ENCODE measurements around the gene GPR4.

GPR4 gene

GRCh38 chr19:45601524-45602374 lies at the start of gene GPR4:
Gene GPR4, minus strand, starts transcription at chr19:45602212. Its CDS starts 10,346 bp downstream, at chr19:45591866.
- H4K20me1 ChIP-seq: peaks cover 0 to 8% (median 0%) of the 10 kb centered on the region in 11 experiments; a peak in 6 of 22 replicates
- peak within 1 kb of the TSS in 5 of 11 experiments; percentile 8 to 95 (median 23); a peak in 8 of 22 replicates for H3K4me2 ChIP-seq
- no peak within 1 kb of the TSS for H3K9ac ChIP-seq
- no peaks in the 10 kb centered on the region for H3K36me3 ChIP-seq
- no peak for TF ChIP-seq Cebpa-rat (IDR thresholded peaks at IDR 0.05)
- H3K27me3 ChIP-seq: peaks cover 45 to 82% (median 79%) of the 10 kb centered on the region in 11 experiments
- no peak within 1 kb of the TSS for H3K4me3 ChIP-seq
- peaks cover 35 to 52% (median 46%) of the 10 kb centered on the region in 10 experiments for H3K4me1 ChIP-seq
- H3K9me3 ChIP-seq (replicated peaks in 1 of 11): no peaks in the 10 kb centered on the region
- H3K27ac ChIP-seq: no peak within 1 kb of the TSS

DNA sequence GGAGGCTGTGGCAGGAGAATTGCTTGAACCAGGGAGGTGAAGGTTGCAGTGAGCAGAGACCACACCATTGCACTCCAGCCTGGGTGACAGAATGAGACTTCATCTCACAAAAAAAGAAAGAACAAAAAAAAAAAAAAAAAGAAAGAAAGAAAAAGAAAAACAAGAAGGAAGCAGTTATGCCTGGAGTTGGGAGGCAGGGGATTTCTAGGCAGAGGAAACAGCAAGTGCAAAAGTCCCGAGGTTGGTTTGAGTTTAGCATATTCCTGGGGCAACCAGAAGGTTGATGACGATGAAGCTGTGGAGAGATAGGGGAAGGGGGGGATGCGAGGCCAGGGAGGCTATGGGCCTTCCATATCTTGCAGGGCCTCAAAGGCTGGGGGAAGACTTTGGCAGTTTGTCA lies 48.7 kb upstream of the GPR4 start:
- no peak overlapping the region for H3K4me3 ChIP-seq
- H3K27me3 ChIP-seq: peaks cover 3 to 10% (median 8%) of the 10 kb centered on the region in 11 experiments; a peak in 14 of 22 replicates
- no peak overlapping the region for H3K27ac ChIP-seq
- TF ChIP-seq Cebpa-rat (IDR thresholded peaks at IDR 0.05): no peak
- H3K9ac ChIP-seq: no peak overlapping the region
- no peaks in the 10 kb centered on the region for H4K20me1 ChIP-seq
- H3K4me2 ChIP-seq: no peak overlapping the region
- no peaks in the 10 kb centered on the region for H3K36me3 ChIP-seq
- H3K4me1 ChIP-seq: peaks cover 0 to 12% (median 7%) of the 10 kb centered on the region in 10 experiments; a peak in 13 of 20 replicates
- H3K9me3 ChIP-seq (replicated peaks in 1 of 11): no peaks in the 10 kb centered on the region

GRCh38 chr19:45646345-45646698 lies 44.3 kb upstream of the GPR4 start:
- Histone ChIP-seq H3K27ac (no peak overlapping the region; a peak in 1 of 22 replicates), H3K4me1 (peaks cover 16 to 40% (median 34%) of the 10 kb centered on the region in 10 experiments; a peak in 19 of 20 replicates), H4K20me1 (peaks cover 0 to 12% (median 0%) of the 10 kb centered on the region in 11 experiments; a peak in 3 of 22 replicates), H3K4me3 (peak overlapping the region; percentile 39 to 65 (median 56); a peak in 19 of 20 replicates), H3K9ac (peak overlapping the region in 7 of 11 experiments; percentile 3 to 52 (median 37); a peak in 11 of 22 replicates), H3K4me2 (peak overlapping the region; percentile 36 to 73 (median 57)), H3K36me3 (no peaks in the 10 kb centered on the region), H3K9me3 (replicated peaks in 1 of 11) (no peaks in the 10 kb centered on the region), H3K27me3 (peaks cover 26 to 35% (median 32%) of the 10 kb centered on the region in 11 experiments)
- TF ChIP-seq Cebpa-rat (IDR thresholded peaks at IDR 0.05): no peak

DNA sequence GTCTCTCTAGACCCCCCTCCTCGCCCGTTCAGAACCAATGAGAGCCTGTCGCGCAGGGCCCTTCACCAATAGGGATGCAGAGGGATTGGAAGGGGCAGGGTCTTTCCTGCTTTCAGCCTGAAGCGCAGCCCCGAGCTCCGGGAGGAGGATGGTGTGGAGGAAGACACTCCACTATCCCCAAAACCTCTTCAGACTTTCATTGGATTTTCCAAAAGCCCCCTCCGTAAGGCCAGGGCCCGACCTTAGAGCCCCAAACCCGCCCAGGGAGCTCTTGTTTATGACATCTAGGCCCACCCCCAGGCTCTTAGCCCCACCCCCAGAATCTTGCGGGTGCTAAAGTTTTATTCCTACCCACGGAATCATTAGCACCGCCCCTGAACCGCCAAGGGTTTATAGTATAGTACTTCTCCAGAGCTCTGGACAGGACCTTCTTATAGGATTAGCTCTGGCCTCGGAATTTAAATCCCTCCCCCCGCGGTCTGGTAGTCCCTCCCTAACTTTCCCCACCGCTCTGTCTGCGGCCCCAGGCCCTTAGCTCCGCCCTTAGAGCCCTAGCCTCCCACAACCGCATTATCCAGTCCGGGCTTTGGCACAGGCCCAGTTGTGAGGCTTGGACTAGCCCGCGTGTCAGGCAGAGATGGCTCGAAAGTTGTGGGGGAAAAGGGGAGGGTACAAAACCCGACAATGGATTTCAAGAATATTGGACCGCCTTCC lies 43.8 kb upstream of the GPR4 start:
- H4K20me1 ChIP-seq: peaks cover 0 to 12% (median 0%) of the 10 kb centered on the region in 11 experiments; a peak in 3 of 22 replicates
- peaks cover 26 to 35% (median 32%) of the 10 kb centered on the region in 11 experiments for H3K27me3 ChIP-seq
- H3K9ac ChIP-seq: peak overlapping the region in 9 of 11 experiments; percentile 3 to 52 (median 30); a peak in 13 of 22 replicates
- peak overlapping the region; percentile 39 to 65 (median 56) for H3K4me3 ChIP-seq
- peak overlapping the region; percentile 36 to 73 (median 58) for H3K4me2 ChIP-seq
- TF ChIP-seq Cebpa-rat (IDR thresholded peaks at IDR 0.05): no peak
- peaks cover 21 to 45% (median 40%) of the 10 kb centered on the region in 10 experiments for H3K4me1 ChIP-seq
- H3K36me3 ChIP-seq: no peaks in the 10 kb centered on the region
- H3K27ac ChIP-seq: no peak overlapping the region; a peak in 1 of 22 replicates
- H3K9me3 ChIP-seq (replicated peaks in 1 of 11): no peaks in the 10 kb centered on the region

- peaks cover 26 to 35% (median 32%) of the 10 kb centered on the region in 11 experiments for H3K27me3 ChIP-seq
- H3K4me1 ChIP-seq: peaks cover 28 to 51% (median 46%) of the 10 kb centered on the region in 10 experiments
- H3K4me3 ChIP-seq: peak overlapping the region; percentile 39 to 65 (median 56)
- peak overlapping the region; percentile 29 to 73 (median 57); a peak in 19 of 22 replicates for H3K4me2 ChIP-seq
- no peak for TF ChIP-seq Cebpa-rat (IDR thresholded peaks at IDR 0.05)
- no peaks in the 10 kb centered on the region for H3K9me3 ChIP-seq (replicated peaks in 1 of 11)
- H3K36me3 ChIP-seq: no peaks in the 10 kb centered on the region
- no peak overlapping the region for H3K27ac ChIP-seq
- peak overlapping the region in 5 of 11 experiments; percentile 3 to 52 (median 37); a peak in 5 of 22 replicates for H3K9ac ChIP-seq
- H4K20me1 ChIP-seq: peaks cover 0 to 12% (median 0%) of the 10 kb centered on the region in 11 experiments; a peak in 3 of 22 replicates
Measured at GRCh38 chr19:45645068-45645630, 43.1 kb upstream of the GPR4 start.

- peaks cover 35 to 60% (median 55%) of the 10 kb centered on the region in 10 experiments for H3K4me1 ChIP-seq
- H3K4me3 ChIP-seq: peak overlapping the region in 9 of 10 experiments; percentile 15 to 60 (median 50); a peak in 12 of 20 replicates
- peaks cover 26 to 35% (median 32%) of the 10 kb centered on the region in 11 experiments for H3K27me3 ChIP-seq
- peak overlapping the region; percentile 86 to 96 (median 91) for H3K4me2 ChIP-seq
- H3K27ac ChIP-seq: no peak overlapping the region
- H3K9ac ChIP-seq: peak overlapping the region in 8 of 11 experiments; percentile 18 to 76 (median 32); a peak in 8 of 22 replicates
- no peaks in the 10 kb centered on the region for H3K9me3 ChIP-seq (replicated peaks in 1 of 11)
- H4K20me1 ChIP-seq: peaks cover 0 to 12% (median 0%) of the 10 kb centered on the region in 11 experiments; a peak in 3 of 22 replicates
- no peaks in the 10 kb centered on the region for H3K36me3 ChIP-seq
- TF ChIP-seq Cebpa-rat (IDR thresholded peaks at IDR 0.05): no peak
Measured at GRCh38 chr19:45643927-45644771, 42.1 kb upstream of the GPR4 start.

GRCh38 chr19:45643024-45643926 lies 41.3 kb upstream of the GPR4 start:
- TF ChIP-seq Cebpa-rat (IDR thresholded peaks at IDR 0.05): no peak
- Histone ChIP-seq H3K9ac (peak overlapping the region in 10 of 11 experiments; percentile 18 to 76 (median 52); a peak in 14 of 22 replicates), H3K27me3 (peaks cover 26 to 35% (median 32%) of the 10 kb centered on the region in 11 experiments), H3K27ac (peak overlapping the region in 4 of 11 experiments; percentile 56 to 83 (median 72); a peak in 7 of 22 replicates), H4K20me1 (peaks cover 0 to 12% (median 0%) of the 10 kb centered on the region in 11 experiments; a peak in 3 of 22 replicates), H3K4me2 (peak overlapping the region; percentile 86 to 96 (median 91)), H3K9me3 (replicated peaks in 1 of 11) (no peaks in the 10 kb centered on the region), H3K36me3 (no peaks in the 10 kb centered on the region), H3K4me3 (peak overlapping the region; percentile 15 to 60 (median 50); a peak in 19 of 20 replicates), H3K4me1 (peaks cover 40 to 67% (median 60%) of the 10 kb centered on the region in 10 experiments)
